22Rv1 (cell line): ENCODE data around the gene UPK2.

ENCODE experiments used
- H3K27ac ChIP-seq: fragments of 450-650 bp; 2 replicates; pipeline ENCODE4 v1.5.1; 2017
- ZFX ChIP-seq: fragments of 450-650 bp; IDR thresholded peaks from 2 replicates; pipeline ENCODE4 v1.6.1; 2017; ENCODE audit warnings: antibody characterized with exemption, borderline replicate concordance
- TF ChIP-seq, protein P1 (sequence below): fragments of 450-650 bp; IDR thresholded peaks from 2 replicates; pipeline ENCODE4 v1.5.1; 2017; ENCODE audit warnings: mild to moderate bottlenecking

UPK2 gene

DNA sequence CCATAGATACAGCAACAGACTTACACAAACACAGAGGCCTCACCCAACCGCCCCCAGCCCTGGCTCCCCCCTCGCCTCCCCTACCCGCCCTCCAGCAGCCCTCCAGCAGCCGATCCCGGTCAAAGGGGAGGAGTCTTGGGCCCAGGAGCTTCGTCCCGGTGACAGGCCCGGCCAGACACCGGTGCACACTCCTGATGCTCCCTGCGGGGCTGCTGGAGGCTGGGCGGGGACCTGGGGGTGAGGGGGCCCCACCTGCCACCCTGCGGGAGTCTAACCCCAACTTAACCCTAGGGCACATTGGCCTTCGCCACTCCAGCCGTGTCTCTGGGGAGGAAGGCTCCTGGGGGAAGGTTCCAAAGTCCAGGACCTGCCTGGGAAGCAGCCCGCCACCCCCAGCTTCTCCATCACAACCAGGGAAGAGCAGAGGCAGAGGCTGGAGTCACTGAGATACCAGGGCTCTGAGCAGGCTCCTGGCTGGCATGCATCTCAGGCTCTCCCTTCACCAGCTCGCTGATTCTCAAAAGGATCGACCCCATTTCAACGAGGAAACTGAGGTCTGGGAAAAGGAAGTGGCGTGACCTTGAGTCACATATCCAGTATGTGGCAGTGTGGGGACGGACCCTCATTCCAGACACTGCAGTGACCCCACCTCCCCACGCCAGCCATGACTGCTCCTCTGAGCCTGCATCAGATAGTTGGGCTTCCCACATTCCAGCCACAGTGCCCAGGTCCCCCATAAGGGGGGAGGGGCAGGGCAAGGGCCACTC lies 44.8 kb upstream of the UPK2 start:
- TF ChIP-seq, protein P1, sequence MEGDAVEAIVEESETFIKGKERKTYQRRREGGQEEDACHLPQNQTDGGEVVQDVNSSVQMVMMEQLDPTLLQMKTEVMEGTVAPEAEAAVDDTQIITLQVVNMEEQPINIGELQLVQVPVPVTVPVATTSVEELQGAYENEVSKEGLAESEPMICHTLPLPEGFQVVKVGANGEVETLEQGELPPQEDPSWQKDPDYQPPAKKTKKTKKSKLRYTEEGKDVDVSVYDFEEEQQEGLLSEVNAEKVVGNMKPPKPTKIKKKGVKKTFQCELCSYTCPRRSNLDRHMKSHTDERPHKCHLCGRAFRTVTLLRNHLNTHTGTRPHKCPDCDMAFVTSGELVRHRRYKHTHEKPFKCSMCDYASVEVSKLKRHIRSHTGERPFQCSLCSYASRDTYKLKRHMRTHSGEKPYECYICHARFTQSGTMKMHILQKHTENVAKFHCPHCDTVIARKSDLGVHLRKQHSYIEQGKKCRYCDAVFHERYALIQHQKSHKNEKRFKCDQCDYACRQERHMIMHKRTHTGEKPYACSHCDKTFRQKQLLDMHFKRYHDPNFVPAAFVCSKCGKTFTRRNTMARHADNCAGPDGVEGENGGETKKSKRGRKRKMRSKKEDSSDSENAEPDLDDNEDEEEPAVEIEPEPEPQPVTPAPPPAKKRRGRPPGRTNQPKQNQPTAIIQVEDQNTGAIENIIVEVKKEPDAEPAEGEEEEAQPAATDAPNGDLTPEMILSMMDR: no peak
- no peak for TF ChIP-seq ZFX
- peak overlapping the region; percentile 98 for H3K27ac ChIP-seq

DNA sequence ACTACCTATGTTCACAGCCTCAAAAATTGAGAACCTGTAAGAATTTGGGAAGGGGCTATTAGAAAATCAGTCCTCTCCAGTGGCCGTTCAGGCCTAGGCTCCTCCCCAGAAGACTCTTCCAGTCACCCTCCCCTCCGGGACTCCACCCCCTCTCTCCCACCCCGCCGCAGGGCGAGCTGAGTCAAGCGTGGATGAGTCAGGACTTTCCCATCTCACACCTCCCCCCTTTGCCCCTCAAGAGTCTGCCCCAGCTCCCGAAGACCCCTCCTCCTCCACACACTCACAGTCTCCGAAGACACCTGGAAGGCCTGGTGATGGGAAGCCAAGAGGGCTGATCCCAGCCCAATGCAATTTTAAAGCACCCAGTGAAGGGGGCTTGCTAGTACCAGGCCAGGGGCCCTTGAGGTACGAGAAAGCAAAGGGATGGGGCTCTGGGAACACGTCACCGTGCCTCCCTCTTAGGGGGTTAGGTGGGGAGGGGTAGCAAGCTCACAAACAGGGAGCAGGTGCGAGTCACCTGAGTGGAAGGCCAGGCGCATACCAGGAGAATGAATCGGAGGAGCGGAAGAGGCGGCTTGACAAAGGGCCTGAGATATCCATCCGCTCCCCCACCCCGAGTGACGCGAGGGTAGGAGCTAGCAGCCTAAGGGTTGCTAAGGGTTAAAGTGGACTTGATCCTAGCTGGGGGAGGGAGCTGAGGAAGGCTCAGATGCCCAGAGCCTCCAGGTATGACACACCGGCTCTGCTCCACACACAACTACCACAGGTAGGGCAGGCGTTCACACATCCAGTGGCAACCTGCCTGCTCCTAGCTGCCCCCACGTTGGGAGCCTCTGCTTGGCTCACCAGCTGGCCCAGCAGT lies 44.0 kb upstream of the UPK2 start:
- TF ChIP-seq, protein P1: no peak

DNA sequence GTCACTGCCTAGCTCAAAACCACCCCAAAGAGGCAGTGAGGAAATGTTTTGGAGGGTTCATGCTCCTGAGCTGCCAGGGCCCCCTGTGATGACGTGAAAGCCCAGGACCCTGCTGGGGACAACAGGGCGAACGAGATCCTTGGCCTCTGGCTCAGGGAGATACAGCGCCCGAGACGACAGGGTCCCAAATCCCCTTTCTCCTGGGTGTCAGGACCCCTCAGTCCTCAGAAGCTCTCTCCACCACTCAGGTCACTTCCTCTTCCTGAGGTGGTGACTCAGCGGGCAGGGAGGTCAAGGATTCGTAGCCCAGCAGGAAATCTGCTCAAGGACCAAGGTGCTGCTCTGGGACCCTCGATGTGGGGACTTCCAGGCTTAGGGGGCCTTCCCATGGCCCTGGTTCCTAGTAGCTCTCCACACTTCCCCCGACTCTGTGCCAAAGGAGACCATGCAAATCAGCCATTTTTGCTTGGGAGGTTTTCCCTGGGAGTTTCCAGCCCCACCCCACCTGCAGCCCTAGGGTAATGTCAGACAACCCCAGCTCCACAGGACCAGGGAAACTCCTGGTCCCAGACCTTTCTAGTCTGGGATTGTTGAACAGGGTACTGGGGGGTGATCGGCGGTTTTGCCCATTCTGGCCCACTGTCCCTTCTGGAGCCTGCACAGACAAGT lies 43.2 kb upstream of the UPK2 start:
- TF ChIP-seq, protein P1: no peak
- TF ChIP-seq ZFX: no peak
- peak overlapping the region; percentile 98 for H3K27ac ChIP-seq

More for the DNA sequence above, 44.0 kb upstream of the UPK2 start:
- peak overlapping the region; percentile 98 for H3K27ac ChIP-seq

DNA sequence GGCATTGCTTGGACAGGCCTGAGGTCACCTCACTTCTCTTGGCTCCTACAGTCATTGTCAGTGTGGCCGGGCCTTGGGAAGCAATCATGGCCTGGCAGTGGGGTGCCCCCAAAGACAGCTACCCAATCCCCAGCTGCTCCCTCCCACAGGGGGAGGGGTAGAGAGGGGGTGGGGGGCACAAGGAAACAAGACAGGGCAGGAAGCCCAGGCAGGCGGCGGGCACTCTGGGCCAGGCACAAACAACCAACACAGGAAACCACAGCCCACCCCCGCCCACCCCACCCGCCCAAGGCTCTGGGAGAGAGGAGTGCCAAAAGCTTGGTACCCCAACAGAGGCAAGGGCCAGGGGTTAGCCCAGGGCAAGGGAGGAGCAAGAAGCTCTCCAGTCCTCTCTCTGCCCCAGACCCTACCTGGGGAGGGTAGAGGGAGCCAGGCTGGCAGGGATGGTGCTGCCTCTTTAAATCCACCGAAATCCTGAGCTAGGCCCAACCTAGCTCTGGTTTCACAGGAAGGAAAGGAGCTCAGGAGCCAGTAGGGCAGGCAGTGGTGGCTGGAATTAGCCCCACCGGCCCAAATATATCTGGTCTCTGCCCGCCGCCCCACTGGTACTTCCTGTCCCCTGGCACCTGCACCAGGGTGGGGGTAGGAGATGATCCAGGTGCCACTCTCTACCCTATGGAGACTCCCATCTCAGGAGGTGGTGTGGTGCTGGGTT lies 42.5 kb upstream of the UPK2 start:
- TF ChIP-seq ZFX: no peak
- TF ChIP-seq, protein P1: no peak
- peak overlapping the region; percentile 98 for H3K27ac ChIP-seq

DNA sequence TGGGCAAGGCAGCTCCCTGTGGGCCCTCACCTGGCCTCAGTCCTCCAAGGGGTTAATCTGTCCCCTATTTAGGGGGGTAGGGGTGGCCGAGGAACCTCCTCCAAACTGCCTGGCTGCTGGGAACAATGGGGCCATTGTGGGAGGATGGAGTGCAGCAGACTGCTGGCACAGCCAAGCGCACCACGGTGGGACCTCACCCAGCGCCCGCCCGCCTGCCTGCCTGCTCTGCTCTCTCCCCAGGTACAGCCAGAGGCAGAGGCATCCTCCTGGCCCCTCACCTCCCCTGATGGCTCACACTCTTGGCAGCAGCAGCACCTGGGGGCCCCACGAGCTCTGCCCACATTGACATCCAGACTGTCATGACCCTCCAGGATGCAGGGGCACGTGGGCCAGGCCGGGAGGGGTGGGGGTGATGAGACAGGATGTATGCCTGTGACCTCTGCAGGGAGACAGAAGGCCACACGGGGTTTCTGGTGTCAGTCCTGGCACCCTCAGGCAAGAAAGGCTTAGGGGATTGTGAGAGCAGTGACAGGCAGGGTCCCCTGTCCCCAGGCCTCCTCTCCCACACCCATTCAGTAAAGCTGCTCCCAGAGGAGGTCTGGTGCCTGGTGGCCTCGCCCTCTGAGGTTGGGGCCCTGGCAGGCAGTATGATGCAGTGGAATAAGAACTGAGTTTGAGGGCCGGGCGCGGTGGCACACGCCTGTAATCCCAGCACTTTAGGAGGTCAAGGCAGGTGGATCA lies 41.8 kb upstream of the UPK2 start:
- no peak for TF ChIP-seq ZFX
- TF ChIP-seq, protein P1: no peak
- H3K27ac ChIP-seq: peak overlapping the region; percentile 98

DNA sequence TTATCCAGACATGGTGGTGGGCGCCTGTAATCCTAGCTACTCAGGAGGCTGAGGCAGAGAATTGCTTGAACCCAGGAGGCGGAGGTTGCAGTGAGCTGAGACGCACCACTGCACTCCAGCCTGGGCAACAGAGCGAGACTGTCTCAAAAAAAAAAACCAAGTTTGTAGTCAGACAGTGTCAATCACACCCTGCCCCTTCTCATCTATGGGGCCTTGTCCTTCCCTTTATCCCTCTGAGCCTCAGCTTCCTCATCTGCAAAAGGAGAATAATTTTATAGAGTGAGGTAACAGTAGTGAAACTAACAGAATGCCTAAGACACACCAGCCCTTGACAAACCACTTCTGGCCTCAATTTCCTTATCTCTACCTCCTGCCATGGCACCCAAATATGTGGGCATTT lies 41.1 kb upstream of the UPK2 start:
- H3K27ac ChIP-seq: peak overlapping the region; percentile 98

More for the DNA sequence above, 41.1 kb upstream of the UPK2 start:
- TF ChIP-seq ZFX: no peak
- TF ChIP-seq, protein P1: no peak
